Gastrocnemius medialis (tissue), 4 donors: ENCODE measurements around the gene CLRN1. TPM values are rescaled to one million over a fixed set of nuclear protein-coding genes. Genes with fewer than 3 reads are reported as not detected.

Experiments
- ATAC-seq, 2 donors: fragments of 150-250 bp; one replicate each; pipeline ENCODE4 v1.9.1; 2016
- DNase-seq, 2 donors: peaks; one replicate each; pipeline ENCODE4 v3.0.0-alpha.2; 2019
- H3K27ac ChIP-seq, 4 donors: fragments of 200-600 bp; sonication (generic); 1 replicate in 1 of 4; 2 replicates in 3 of 4; pipeline ENCODE4 v1.5.1; 2016 to 2018; ENCODE audit warnings: mild to moderate bottlenecking in 2 of 4, moderate library complexity in 1 of 4
- H3K27me3 ChIP-seq, 3 donors: fragments of 200-600 bp; sonication (generic) in 2 of 3; 1 replicate in 1 of 3; 2 replicates in 2 of 3; pipeline versions ENCODE4 v1.5.1 to v1.6.0; 2016 to 2019; ENCODE audit warnings: mild to moderate bottlenecking in 1 of 3, moderate library complexity in 1 of 3
- H3K36me3 ChIP-seq, 2 donors: fragments of 200-600 bp; sonication (generic) in 1 of 2; one replicate each; pipeline ENCODE4 v1.5.1; 2017 to 2018
- H3K4me1 ChIP-seq, 2 donors: fragments of 200-600 bp; sonication (generic) in 1 of 2; one replicate each; pipeline ENCODE4 v1.5.1; 2016 to 2017; ENCODE audit warnings: mild to moderate bottlenecking in 2 of 2
- H3K4me3 ChIP-seq, 4 donors: fragments of 200-600 bp; sonication (generic) in 3 of 4; 1 replicate in 1 of 4; 2 replicates in 3 of 4; pipeline ENCODE4 v1.5.1; 2016 to 2019; ENCODE audit warnings: mild to moderate bottlenecking in 2 of 4
- H3K9me3 ChIP-seq, 3 donors: fragments of 200-600 bp; sonication (generic) in 2 of 3; 1 replicate in 1 of 3; 2 replicates in 2 of 3; pipeline ENCODE4 v1.5.1; 2016 to 2019
- CTCF ChIP-seq, 5 experiments: fragments of 450-650 bp in 3 of 5; fragments of 200-600 bp in 2 of 5; sonication (generic) in 2 of 5; IDR thresholded peaks in 4 of 5; conservative IDR thresholded peaks in 1 of 5; 1 replicate in 4 of 5; 2 replicates in 1 of 5; pipeline ENCODE4 v1.5.1; 2016 to 2019; ENCODE audit warnings: antibody characterized with exemption in 5 of 5, mild to moderate bottlenecking in 3 of 5, moderate library complexity in 3 of 5
- POLR2A ChIP-seq, 2 donors: fragments of 450-650 bp; IDR thresholded peaks; one replicate each; pipeline ENCODE4 v1.6.1; 2017; ENCODE audit warnings: antibody characterized with exemption in 2 of 2, mild to moderate bottlenecking in 2 of 2, moderate library complexity in 2 of 2
- in situ Hi-C, 4 donors: fragments of 200-750 bp; cut with MboI; loops; one replicate each; pipeline versions ENCODE4 v1.15.0 to v1.8.0; 2017; ENCODE audit warnings: low sequenced_read_pairs in 4 of 4
- intact Hi-C: fragments of 100-400 bp; cut with DNase I; formaldehyde crosslinking; loops from one replicate; pipeline ENCODE4 v1.15.1; 2023; ENCODE audit warnings: low total_unique reads
- total RNA-seq, 4 donors: library from RNA; depleted of rRNA; stranded (reverse); fragments of >200 nt; gene quantifications; one replicate each; pipeline versions ENCODE4 v1.1.0 to v1.2.3, GENCODE V29; 2016

Gene CLRN1
- total RNA-seq, 4 donors from 2014 or later: not detected

- no peak overlapping the region for H3K4me3 ChIP-seq
- in situ Hi-C loops (no loop called here), intact Hi-C loops (no loop called here)
- no peak overlapping the region for H3K27ac ChIP-seq
- no peaks in the 10 kb centered on the region for H3K27me3 ChIP-seq
- H3K4me1 ChIP-seq: no peaks in the 10 kb centered on the region
- no peaks in the 10 kb centered on the region for H3K36me3 ChIP-seq
- ATAC-seq: no peak
- no peaks in the 10 kb centered on the region for H3K9me3 ChIP-seq
- TF ChIP-seq CTCF (IDR thresholded peaks at IDR 0.05 in 4 of 5, conservative IDR thresholded peaks at IDR 0.05 in 1 of 5) (no peak), POLR2A (IDR thresholded peaks at IDR 0.05) (no peak)
- DNase-seq: no peak
These were observed 10.6 kb downstream of the CLRN1 start for GRCh38 chr3:150961949-150962348.

DNA sequence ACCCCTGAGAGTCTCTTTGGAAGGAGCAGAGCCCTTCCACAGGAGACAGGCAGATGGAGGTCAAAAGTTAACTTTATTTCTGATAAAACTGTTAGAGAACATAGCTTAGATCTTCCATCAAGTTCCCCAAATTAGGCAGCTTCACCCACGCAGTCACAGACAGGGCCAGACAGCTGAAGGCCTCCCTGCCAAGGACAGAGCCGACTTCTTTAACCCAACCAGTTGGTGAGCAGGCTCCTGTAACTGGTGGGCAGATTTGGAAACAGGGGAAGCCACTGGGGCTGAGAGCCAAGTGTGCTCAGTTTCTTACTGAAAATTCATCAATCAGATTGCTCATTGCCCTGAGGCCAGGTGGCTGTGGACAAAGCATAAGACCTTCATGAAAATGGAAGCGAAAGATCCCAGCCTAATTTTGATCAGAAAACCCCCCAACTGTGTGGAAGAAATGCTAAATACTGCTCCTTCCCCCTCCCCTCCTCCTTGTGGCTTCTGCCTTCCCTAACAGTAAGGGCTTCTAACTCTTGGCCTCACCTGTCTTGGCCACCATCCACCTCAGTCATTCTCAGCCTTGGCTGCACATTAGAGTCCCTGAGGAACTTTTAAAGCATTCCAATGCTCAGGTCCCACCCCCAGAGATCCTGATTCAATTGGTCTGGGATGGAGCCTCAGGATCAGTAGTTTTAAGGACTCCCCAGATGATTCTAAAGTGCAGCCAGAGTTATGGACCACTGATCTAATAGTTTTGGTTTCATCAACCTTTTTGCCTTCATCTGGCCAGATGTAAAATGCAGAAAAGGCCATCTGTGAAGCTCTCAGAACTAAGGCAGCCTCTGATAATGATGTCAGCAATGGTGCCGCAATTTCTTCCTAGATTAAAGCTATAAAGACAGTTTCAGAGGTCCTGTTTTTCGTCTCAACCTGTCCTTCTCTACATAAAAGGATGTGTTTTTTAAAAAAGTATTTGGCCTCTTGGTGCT is 11.5 kb downstream of the CLRN1 start:
- no peaks in the 10 kb centered on the region for H3K27me3 ChIP-seq
- no peak for TF ChIP-seq CTCF (IDR thresholded peaks at IDR 0.05 in 4 of 5, conservative IDR thresholded peaks at IDR 0.05 in 1 of 5)
- no peak overlapping the region for H3K27ac ChIP-seq
- DNase-seq: no peak
- no peaks in the 10 kb centered on the region for H3K9me3 ChIP-seq
- H3K36me3 ChIP-seq: no peaks in the 10 kb centered on the region
- H3K4me3 ChIP-seq: no peak overlapping the region
- in situ Hi-C loops (no loop called here), intact Hi-C loops (no loop called here)
- no peaks in the 10 kb centered on the region for H3K4me1 ChIP-seq
- ATAC-seq: no peak

DNA sequence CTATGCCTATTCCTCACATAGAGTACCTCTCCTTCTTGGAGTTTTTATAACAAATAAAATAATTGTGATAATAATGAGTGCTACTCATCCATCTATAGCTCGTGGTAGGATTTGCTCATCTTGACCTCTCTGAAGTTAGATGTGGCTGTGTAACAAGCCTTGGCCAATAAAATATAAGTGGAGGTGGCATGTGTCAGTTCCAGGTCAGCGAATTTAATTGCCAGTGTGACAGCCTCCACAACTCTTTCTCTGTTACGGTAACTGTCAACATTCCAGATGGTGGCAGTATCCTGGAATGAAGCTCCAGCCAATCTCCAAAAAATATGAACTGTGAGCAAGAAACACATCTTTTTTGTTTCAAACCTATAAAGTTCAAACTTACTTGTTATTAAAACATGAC is 13.8 kb downstream of the CLRN1 start:
- ATAC-seq: no peak

GRCh38 chr3:150956376-150956775 is 16.2 kb downstream of the CLRN1 start:
- Histone ChIP-seq H3K27ac (no peak overlapping the region), H3K4me1 (no peaks in the 10 kb centered on the region), H3K36me3 (no peaks in the 10 kb centered on the region), H3K9me3 (no peaks in the 10 kb centered on the region), H3K27me3 (no peaks in the 10 kb centered on the region), H3K4me3 (no peak overlapping the region)
- ATAC-seq: no peak
- TF ChIP-seq CTCF (IDR thresholded peaks at IDR 0.05 in 4 of 5, conservative IDR thresholded peaks at IDR 0.05 in 1 of 5) (no peak), POLR2A (IDR thresholded peaks at IDR 0.05) (no peak)
- intact Hi-C loops (no loop called here), in situ Hi-C loops (no loop called here)
- DNase-seq: no peak

More for the DNA sequence above, 13.8 kb downstream of the CLRN1 start:
- no peaks in the 10 kb centered on the region for H3K4me1 ChIP-seq
- H3K4me3 ChIP-seq: no peak overlapping the region
- H3K36me3 ChIP-seq: no peaks in the 10 kb centered on the region
- no peaks in the 10 kb centered on the region for H3K9me3 ChIP-seq
- no peaks in the 10 kb centered on the region for H3K27me3 ChIP-seq
- intact Hi-C loops: no loop called here
- H3K27ac ChIP-seq: no peak overlapping the region
- DNase-seq: no peak
- in situ Hi-C loops: no loop called here
- no peak for TF ChIP-seq CTCF (IDR thresholded peaks at IDR 0.05 in 4 of 5, conservative IDR thresholded peaks at IDR 0.05 in 1 of 5)
- TF ChIP-seq POLR2A (IDR thresholded peaks at IDR 0.05): no peak
